Lower lobe of right lung (tissue), 2 donors: ENCODE results near the gene RASA3. TPM values are rescaled to one million over a fixed set of nuclear protein-coding genes. Genes with fewer than 3 reads are reported as not detected.

Experiments used
- ATAC-seq, 2 donors: fragments of 200-7000 bp; cut with Tn5 transposase; one replicate each; pipeline ENCODE4 v1.9.1; 2020 to 2022; ENCODE audit warnings: mild to moderate bottlenecking in 2 of 2, moderate library complexity in 2 of 2
- DNase-seq: peaks from one replicate; pipeline ENCODE4 v3.0.0-alpha.2; 2020
- H3K27ac ChIP-seq: fragments of 200-600 bp; one replicate; pipeline ENCODE4 v1.8.0; 2022
- H3K27me3 ChIP-seq: fragments of 200-600 bp; one replicate; pipeline ENCODE4 v1.8.0; 2022; ENCODE audit warnings: low read depth
- H3K36me3 ChIP-seq: fragments of 200-600 bp; one replicate; pipeline ENCODE4 v1.8.0; 2022; ENCODE audit warnings: mild to moderate bottlenecking
- H3K4me1 ChIP-seq: fragments of 200-600 bp; one replicate; pipeline ENCODE4 v1.8.0; 2022
- H3K4me3 ChIP-seq: fragments of 200-600 bp; one replicate; pipeline ENCODE4 v1.8.0; 2022; ENCODE audit warnings: mild to moderate bottlenecking
- H3K9me3 ChIP-seq: fragments of 200-600 bp; one replicate; pipeline ENCODE4 v1.8.0; 2022
- intact Hi-C: fragments of 100-400 bp; cut with DNase I; formaldehyde crosslinking; loops from one replicate; pipeline ENCODE4 v1.11.0; 2022
- total RNA-seq: library from RNA; stranded (reverse); fragmentation: NEBNext Ultra II Directional; extraction: Animal tissue kit (Norgen Biotek cat#: 25700); gene quantifications from one replicate; pipeline ENCODE4 v1.2.1, GENCODE V29; 2021
- TF ChIP-seq, protein P1 (sequence below): fragments of 200-600 bp; IDR thresholded peaks from one replicate; pipeline ENCODE4 v1.8.0; 2022; ENCODE audit warnings: antibody characterized with exemption, mild to moderate bottlenecking
- donor health status: DM: no; HTN: yes; CAD: no; lungs with severe emphysema.

Gene RASA3
- total RNA-seq, 1 donor from 2014 or later, result 19.1 TPM

- Histone ChIP-seq H3K36me3 (no peaks in the 10 kb centered on the region), H3K27ac (no peak overlapping the region), H3K4me3 (no peak overlapping the region), H3K4me1 (peaks cover 7% of the 10 kb centered on the region), H3K9me3 (no peaks in the 10 kb centered on the region), H3K27me3 (peaks cover 4% of the 10 kb centered on the region)
- intact Hi-C loops, result no loop called here
- ATAC-seq (peak; percentile 34 to 37), DNase-seq (no peak)
- TF ChIP-seq, protein P1, sequence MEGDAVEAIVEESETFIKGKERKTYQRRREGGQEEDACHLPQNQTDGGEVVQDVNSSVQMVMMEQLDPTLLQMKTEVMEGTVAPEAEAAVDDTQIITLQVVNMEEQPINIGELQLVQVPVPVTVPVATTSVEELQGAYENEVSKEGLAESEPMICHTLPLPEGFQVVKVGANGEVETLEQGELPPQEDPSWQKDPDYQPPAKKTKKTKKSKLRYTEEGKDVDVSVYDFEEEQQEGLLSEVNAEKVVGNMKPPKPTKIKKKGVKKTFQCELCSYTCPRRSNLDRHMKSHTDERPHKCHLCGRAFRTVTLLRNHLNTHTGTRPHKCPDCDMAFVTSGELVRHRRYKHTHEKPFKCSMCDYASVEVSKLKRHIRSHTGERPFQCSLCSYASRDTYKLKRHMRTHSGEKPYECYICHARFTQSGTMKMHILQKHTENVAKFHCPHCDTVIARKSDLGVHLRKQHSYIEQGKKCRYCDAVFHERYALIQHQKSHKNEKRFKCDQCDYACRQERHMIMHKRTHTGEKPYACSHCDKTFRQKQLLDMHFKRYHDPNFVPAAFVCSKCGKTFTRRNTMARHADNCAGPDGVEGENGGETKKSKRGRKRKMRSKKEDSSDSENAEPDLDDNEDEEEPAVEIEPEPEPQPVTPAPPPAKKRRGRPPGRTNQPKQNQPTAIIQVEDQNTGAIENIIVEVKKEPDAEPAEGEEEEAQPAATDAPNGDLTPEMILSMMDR, result no peak
These were observed 197.2 kb downstream of the RASA3 start for GRCh38 chr13:113935001-113935844.

DNA sequence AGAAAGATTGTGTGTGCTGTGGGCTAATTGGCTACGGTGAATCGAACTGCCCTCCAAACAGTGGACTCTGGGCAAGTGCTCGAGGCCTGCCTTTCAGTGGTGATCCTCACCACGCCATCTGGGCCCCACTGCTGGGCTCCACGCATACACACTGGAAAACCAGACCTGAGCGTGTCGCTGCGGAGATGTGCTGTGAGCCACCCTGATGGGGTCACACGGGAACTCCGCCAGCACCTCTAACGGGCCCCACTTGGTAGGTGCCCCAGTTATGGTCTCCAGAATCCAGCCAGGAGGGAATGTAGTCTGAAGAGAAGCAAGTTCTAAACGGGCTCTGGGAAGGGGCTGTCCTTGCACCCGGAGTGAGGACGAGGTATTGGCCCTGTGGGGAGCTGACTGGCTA lies 197.8 kb downstream of the RASA3 start:
- ATAC-seq, result no peak
- DNase-seq, result no peak
- no peak overlapping the region for H3K4me3 ChIP-seq
- H3K27me3 ChIP-seq, result peaks cover 3% of the 10 kb centered on the region
- H3K4me1 ChIP-seq, result peaks cover 7% of the 10 kb centered on the region
- no peaks in the 10 kb centered on the region for H3K9me3 ChIP-seq
- intact Hi-C loops, result no loop called here
- no peaks in the 10 kb centered on the region for H3K36me3 ChIP-seq
- TF ChIP-seq, protein P1, result no peak
- no peak overlapping the region for H3K27ac ChIP-seq

- intact Hi-C loops, result no loop called here
- TF ChIP-seq, protein P1, result no peak
- H3K27ac ChIP-seq, result no peak overlapping the region
- H3K27me3 ChIP-seq, result no peaks in the 10 kb centered on the region
- H3K36me3 ChIP-seq, result no peaks in the 10 kb centered on the region
- H3K4me1 ChIP-seq, result peaks cover 12% of the 10 kb centered on the region
- H3K9me3 ChIP-seq, result no peaks in the 10 kb centered on the region
- no peak for DNase-seq
- no peak for ATAC-seq
- H3K4me3 ChIP-seq, result no peak overlapping the region
These were observed 198.5 kb downstream of the RASA3 start for GRCh38 chr13:113933901-113934300.

DNA sequence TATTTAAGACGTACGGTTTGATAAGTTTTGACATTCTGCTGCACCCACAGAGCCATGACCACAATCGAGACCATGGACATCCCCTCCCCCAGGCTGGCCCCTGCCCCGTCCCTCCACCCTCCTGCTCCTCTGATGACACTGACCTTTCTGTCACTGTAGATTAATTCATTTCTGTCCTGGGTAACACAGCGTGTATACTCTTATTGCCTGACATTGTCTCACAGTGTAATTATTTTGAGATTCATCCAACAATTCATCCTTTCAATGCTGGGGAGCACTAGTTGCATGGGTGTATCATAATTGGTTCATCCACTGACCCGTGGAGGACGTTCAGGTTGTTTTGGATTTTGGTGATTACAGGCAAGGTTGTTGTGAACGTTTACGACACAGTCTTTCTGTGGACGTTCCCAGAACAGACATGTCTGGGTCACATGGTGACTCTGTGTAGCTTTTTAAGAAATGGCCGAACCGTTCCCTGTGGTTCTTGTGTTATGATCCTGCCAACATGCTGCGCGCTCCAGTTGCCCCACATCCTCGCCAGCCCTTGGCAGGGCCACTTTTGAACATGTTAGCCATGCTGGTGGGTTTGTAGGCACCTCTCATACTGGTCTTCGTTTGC lies 200.5 kb downstream of the RASA3 start:
- DNase-seq (no peak), ATAC-seq (no peak)
- intact Hi-C loops, result no loop called here
- Histone ChIP-seq H3K36me3 (no peaks in the 10 kb centered on the region), H3K4me1 (peaks cover 29% of the 10 kb centered on the region), H3K27ac (no peak overlapping the region), H3K9me3 (no peaks in the 10 kb centered on the region), H3K4me3 (no peak overlapping the region), H3K27me3 (peaks cover under 1% of the 10 kb centered on the region)
- TF ChIP-seq, protein P1, result no peak

- intact Hi-C loops, result no loop called here
- ATAC-seq, result no peak
- no peak overlapping the region for H3K27ac ChIP-seq
- peaks cover 6% of the 10 kb centered on the region for H3K27me3 ChIP-seq
- no peaks in the 10 kb centered on the region for H3K36me3 ChIP-seq
- TF ChIP-seq, protein P1, result no peak
- no peak overlapping the region for H3K4me3 ChIP-seq
- no peaks in the 10 kb centered on the region for H3K9me3 ChIP-seq
- DNase-seq, result no peak
- peaks cover 30% of the 10 kb centered on the region for H3K4me1 ChIP-seq
These were observed 201.5 kb downstream of the RASA3 start for GRCh38 chr13:113930671-113931637.
